HUES48 (cell line): ENCODE results near the gene MCM7.
A peak's percentile ranks its signal among the peaks of the same experiment; 100 is the strongest.

Experiments used
- H3K27ac ChIP-seq: one replicate; pipeline ENCODE4 v1.7.0; 2013; ENCODE audit warnings: low read depth, low read length, inconsistent platforms
- H3K27me3 ChIP-seq: 2 replicates; pipeline ENCODE4 v1.6.1; 2013; ENCODE audit warnings: mild to moderate bottlenecking, low read length; ENCODE audit not compliant: control insufficient read depth, insufficient read depth
- H3K36me3 ChIP-seq: 2 replicates; pipeline ENCODE4 v1.6.1; 2013; ENCODE audit warnings: low read length; ENCODE audit not compliant: control insufficient read depth, insufficient read depth
- H3K4me1 ChIP-seq: 2 replicates; pipeline ENCODE4 v1.6.1; 2013; ENCODE audit warnings: mild to moderate bottlenecking, low read length; ENCODE audit not compliant: control insufficient read depth, insufficient read depth
- H3K4me3 ChIP-seq: 2 replicates; pipeline ENCODE4 v1.5.1; 2013; ENCODE audit warnings: mild to moderate bottlenecking, low read depth, low read length
- H3K9ac ChIP-seq: 2 replicates; pipeline ENCODE4 v1.6.1; 2013; ENCODE audit warnings: mild to moderate bottlenecking, low read depth, low read length, moderate library complexity
- H3K9me3 ChIP-seq: 2 replicates; pipeline ENCODE4 v1.6.1; 2013; ENCODE audit warnings: low read length; ENCODE audit not compliant: control insufficient read depth, insufficient read depth

Gene MCM7

DNA sequence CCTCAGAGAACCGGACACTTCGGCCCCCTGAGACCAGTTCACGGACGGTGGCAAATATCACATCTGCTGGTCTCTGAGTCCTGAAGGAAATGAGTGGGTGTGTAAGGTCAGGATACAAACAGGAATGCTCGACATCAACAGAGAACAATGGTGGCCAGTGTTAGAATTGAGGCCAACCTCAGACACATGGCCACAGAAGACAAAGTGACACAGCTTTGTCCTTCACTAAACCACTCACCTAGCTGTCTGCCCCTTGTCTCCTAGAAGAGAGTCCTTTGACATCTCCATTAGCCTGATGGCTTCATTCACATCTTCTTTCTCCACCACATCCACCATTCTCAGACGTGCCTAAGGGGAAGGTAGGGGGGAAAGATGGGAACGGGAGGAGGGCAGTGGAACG, 8.1 kb downstream of the MCM7 start:
- Histone ChIP-seq H3K4me3 (no peak overlapping the region), H3K36me3 (peaks cover 77% of the 10 kb centered on the region), H3K9me3 (no peaks in the 10 kb centered on the region), H3K27me3 (no peaks in the 10 kb centered on the region), H3K4me1 (peaks cover 5% of the 10 kb centered on the region; the same call in 1 of the 2 replicates), H3K9ac (no peak overlapping the region), H3K27ac (peak overlapping the region; percentile 46)

GRCh38 chr7:100091411-100092181, 9.6 kb downstream of the MCM7 start:
- Histone ChIP-seq H3K27me3 (no peaks in the 10 kb centered on the region), H3K9me3 (no peaks in the 10 kb centered on the region), H3K27ac (peak overlapping the region; percentile 46), H3K4me3 (no peak overlapping the region), H3K4me1 (peaks cover 7% of the 10 kb centered on the region; the same call in 1 of the 2 replicates), H3K9ac (no peak overlapping the region), H3K36me3 (peaks cover 64% of the 10 kb centered on the region)

DNA sequence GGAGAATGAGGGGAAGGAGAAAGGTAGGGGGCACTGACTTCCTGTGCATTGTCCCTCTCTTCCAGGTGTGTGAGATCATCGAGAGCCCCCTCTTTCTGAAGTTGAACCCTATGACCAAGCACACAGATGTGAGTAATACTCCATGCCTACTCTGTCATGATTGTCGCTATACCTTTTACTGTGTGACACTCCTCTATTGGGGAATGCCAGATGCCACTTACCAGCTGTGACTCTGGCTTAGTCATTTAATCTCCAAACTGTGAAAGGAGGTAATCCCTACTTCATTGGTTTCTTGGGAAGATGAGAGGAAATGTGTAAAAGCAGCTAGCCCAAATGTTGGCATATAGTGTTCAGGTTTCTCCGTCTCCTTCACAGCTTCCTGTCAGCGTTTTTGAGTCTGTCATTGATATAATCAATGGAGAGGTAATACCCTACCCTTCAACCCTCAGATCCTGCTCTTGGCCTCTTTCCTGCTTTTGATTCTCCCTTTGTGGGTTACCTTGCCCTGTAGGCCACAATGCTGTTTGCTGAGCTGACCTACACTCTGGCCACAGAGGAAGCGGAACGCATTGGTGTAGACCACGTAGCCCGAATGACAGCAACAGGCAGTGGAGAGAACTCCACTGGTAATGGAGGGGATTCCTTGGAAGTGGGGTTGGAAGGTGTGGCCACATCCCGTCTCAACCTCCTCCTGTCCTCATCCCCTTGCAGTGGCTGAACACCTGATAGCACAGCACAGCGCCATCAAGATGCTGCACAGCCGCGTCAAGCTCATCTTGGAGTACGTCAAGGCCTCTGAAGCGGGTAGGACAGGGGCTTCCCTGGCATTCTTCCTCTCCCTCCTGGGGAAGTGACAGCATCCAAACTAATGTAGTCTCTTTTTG, 10.4 kb downstream of the MCM7 start:
- peak overlapping the region; percentile 46 for H3K27ac ChIP-seq
- H3K27me3 ChIP-seq = no peaks in the 10 kb centered on the region
- H3K4me3 ChIP-seq = no peak overlapping the region
- peaks cover 7% of the 10 kb centered on the region; the same call in 1 of the 2 replicates for H3K4me1 ChIP-seq
- no peaks in the 10 kb centered on the region for H3K9me3 ChIP-seq
- no peak overlapping the region for H3K9ac ChIP-seq
- peaks cover 56% of the 10 kb centered on the region for H3K36me3 ChIP-seq

GRCh38 chr7:100089458-100090196, 11.6 kb downstream of the MCM7 start:
- peaks cover 7% of the 10 kb centered on the region; the same call in 1 of the 2 replicates for H3K4me1 ChIP-seq
- H3K4me3 ChIP-seq = peak overlapping the region; percentile 95
- H3K9ac ChIP-seq = peak overlapping the region; percentile 91
- no peaks in the 10 kb centered on the region for H3K9me3 ChIP-seq
- peaks cover 45% of the 10 kb centered on the region for H3K36me3 ChIP-seq
- peak overlapping the region; percentile 91 for H3K27ac ChIP-seq
- no peaks in the 10 kb centered on the region for H3K27me3 ChIP-seq

- Histone ChIP-seq H3K4me1 (peaks cover 7% of the 10 kb centered on the region; the same call in 1 of the 2 replicates), H3K9me3 (no peaks in the 10 kb centered on the region), H3K9ac (peak within 1 kb of the TSS; percentile 91), H3K36me3 (peaks cover 37% of the 10 kb centered on the region), H3K27ac (peak within 1 kb of the TSS; percentile 91), H3K27me3 (no peaks in the 10 kb centered on the region), H3K4me3 (peak within 1 kb of the TSS; percentile 95)
Measured at GRCh38 chr7:100088621-100089457, 12.4 kb downstream of the MCM7 start, which contains the start of gene COPS6. COPS6 (plus strand) TSS chr7:100088969; CDS start chr7:100088991, 22 bp downstream.

DNA sequence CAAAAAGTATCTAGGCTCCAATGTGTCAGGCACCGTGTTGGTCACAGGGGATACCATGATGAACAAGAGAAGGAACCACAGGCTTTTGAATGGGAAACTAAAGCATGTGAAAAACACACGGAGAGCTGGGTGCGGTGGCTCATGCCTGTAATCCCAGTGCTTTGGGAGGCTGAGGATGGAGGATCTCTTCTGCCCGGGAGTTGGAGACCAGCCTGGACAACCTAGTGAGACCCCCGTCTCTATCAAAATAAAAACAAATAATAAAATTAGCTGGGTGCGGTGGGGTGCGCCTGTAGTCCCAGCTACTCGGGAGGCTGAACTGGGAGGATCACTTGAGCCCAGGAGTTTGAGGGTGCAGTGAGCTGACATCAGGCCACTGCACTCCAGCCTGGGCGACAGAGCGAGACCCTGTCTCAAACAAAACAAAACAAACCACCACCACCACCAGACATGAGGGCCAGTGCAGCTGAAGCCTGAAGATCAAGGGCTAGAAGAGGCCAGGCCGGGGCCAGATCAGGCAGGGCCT, 13.0 kb downstream of the MCM7 start:
- Histone ChIP-seq H3K27ac (peak overlapping the region; percentile 91), H3K4me1 (peaks cover 11% of the 10 kb centered on the region), H3K4me3 (peak overlapping the region; percentile 95)

GRCh38 chr7:100087055-100087750, 14.0 kb downstream of the MCM7 start:
- Histone ChIP-seq H3K4me3 (no peak overlapping the region), H3K36me3 (peaks cover 21% of the 10 kb centered on the region), H3K27me3 (no peaks in the 10 kb centered on the region), H3K4me1 (peaks cover 17% of the 10 kb centered on the region), H3K9me3 (no peaks in the 10 kb centered on the region), H3K9ac (no peak overlapping the region), H3K27ac (peak overlapping the region; percentile 91)

More for the DNA sequence above, 13.0 kb downstream of the MCM7 start:
- Histone ChIP-seq H3K9ac (peak overlapping the region; percentile 61), H3K27me3 (no peaks in the 10 kb centered on the region), H3K36me3 (peaks cover 30% of the 10 kb centered on the region), H3K9me3 (no peaks in the 10 kb centered on the region)

DNA sequence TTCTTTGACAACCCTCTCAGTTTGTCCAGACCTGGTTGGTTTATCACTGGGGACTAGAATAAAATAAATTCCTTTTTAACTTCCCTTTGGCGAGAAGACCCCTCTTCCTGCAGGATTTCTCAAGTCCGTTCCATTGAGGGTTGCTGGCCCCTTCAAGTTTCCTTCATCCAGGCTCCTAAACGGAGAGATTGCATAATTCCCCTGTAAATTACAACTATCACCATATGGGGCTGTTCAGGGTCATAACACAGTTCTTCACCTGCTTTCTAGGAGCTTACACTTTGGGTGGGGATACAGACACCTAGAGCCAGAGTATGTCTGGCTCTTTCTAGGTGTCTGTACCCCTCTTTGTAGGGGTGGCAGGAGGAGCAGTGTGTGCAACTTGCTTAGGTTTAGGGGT, 15.7 kb downstream of the MCM7 start:
- Histone ChIP-seq H3K9me3 (no peaks in the 10 kb centered on the region), H3K4me3 (no peak overlapping the region), H3K36me3 (peaks cover 4% of the 10 kb centered on the region), H3K9ac (no peak overlapping the region), H3K27me3 (no peaks in the 10 kb centered on the region), H3K27ac (no peak overlapping the region), H3K4me1 (peaks cover 17% of the 10 kb centered on the region)

DNA sequence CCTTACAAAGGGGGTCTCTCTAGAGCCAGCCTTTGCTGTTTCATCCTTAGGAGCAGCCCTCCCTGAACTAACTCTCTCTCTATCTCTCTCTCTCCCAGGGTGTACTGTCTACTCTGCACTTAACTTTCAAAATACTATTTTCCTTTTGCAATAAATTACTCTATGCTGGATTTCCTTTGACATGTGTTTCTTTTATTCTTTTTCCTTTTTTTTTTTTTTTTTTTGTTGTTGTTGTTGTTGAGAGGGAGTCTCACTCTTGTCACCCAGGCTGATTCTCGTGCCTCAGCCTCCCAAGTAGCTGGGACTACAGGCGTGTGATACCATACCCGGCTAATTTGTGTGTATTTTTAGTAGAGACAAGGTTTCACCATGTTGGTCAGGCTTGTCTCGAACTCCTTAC, 18.2 kb downstream of the MCM7 start:
- peak overlapping the region; percentile 60; the same call in 1 of the 2 replicates for H3K9ac ChIP-seq
- H3K4me1 ChIP-seq = peaks cover 16% of the 10 kb centered on the region
- no peaks in the 10 kb centered on the region for H3K9me3 ChIP-seq
- H3K27ac ChIP-seq = peak overlapping the region; percentile 88
- H3K36me3 ChIP-seq = peaks cover 21% of the 10 kb centered on the region
- H3K27me3 ChIP-seq = no peaks in the 10 kb centered on the region
- H3K4me3 ChIP-seq = peak overlapping the region; percentile 88
